Loucy (cell line): ENCODE results near the gene SLC35F6.

Experiments
- H2AFZ ChIP-seq: fragments of 200-600 bp; sonication (generic); 2 replicates; pipeline ENCODE4 v1.6.0; 2016; ENCODE audit warnings: antibody characterized with exemption, mild to moderate bottlenecking, low read length, moderate library complexity
- H3F3A ChIP-seq: fragments of 200-600 bp; 2 replicates; pipeline ENCODE4 v1.6.0; 2016; ENCODE audit warnings: antibody characterized with exemption, low read depth, mild to moderate bottlenecking
- H3K27me3 ChIP-seq: fragments of 200-600 bp; sonication (generic); 2 replicates; pipeline ENCODE4 v1.6.1; 2014; ENCODE audit warnings: low read length, mild to moderate bottlenecking; ENCODE audit not compliant: insufficient read depth, poor library complexity, severe bottlenecking
- H3K36me3 ChIP-seq: fragments of 200-600 bp; sonication (generic); 2 replicates; pipeline ENCODE4 v1.6.1; 2016; ENCODE audit warnings: low read length; ENCODE audit not compliant: insufficient read depth
- H3K4me1 ChIP-seq: fragments of 200-600 bp; sonication (generic); 2 replicates; pipeline ENCODE4 v1.5.1; 2014; ENCODE audit warnings: low read length, mild to moderate bottlenecking; ENCODE audit not compliant: insufficient read depth, poor library complexity, severe bottlenecking
- H3K4me2 ChIP-seq: fragments of 200-600 bp; sonication (generic); 2 replicates; pipeline ENCODE4 v1.6.0; 2014; ENCODE audit warnings: antibody characterized with exemption, low read length, low read depth, mild to moderate bottlenecking; ENCODE audit not compliant: poor library complexity, severe bottlenecking
- H3K4me3 ChIP-seq: fragments of 200-600 bp; sonication (generic); 2 replicates; pipeline ENCODE4 v1.5.1; 2014; ENCODE audit warnings: low read length, mild to moderate bottlenecking, mixed read lengths; ENCODE audit not compliant: poor library complexity, severe bottlenecking
- H3K79me2 ChIP-seq: fragments of 200-600 bp; sonication (generic); 2 replicates; pipeline ENCODE4 v1.6.1; 2014; ENCODE audit warnings: low read length; ENCODE audit not compliant: insufficient read depth
- H3K9ac ChIP-seq: fragments of 200-600 bp; sonication (generic); 2 replicates; pipeline ENCODE4 v1.6.0; 2014; ENCODE audit warnings: mild to moderate bottlenecking, low read depth, low read length, moderate library complexity; ENCODE audit not compliant: poor library complexity, severe bottlenecking
- H3K9me2 ChIP-seq: fragments of 200-600 bp; sonication (generic); replicated peaks from 2 replicates; pipeline ENCODE4 v1.6.1; 2016; ENCODE audit warnings: low read depth, low read length, mixed read lengths
- H3K9me3 ChIP-seq: fragments of 200-600 bp; sonication (generic); 2 replicates; pipeline ENCODE4 v1.6.1; 2014; ENCODE audit warnings: mild to moderate bottlenecking, antibody characterized with exemption, low read length, low read depth; ENCODE audit not compliant: insufficient read depth
- H4K20me1 ChIP-seq: fragments of 200-600 bp; sonication (generic); 2 replicates; pipeline ENCODE4 v1.6.0; 2014; ENCODE audit warnings: antibody characterized with exemption, low read length, mild to moderate bottlenecking; ENCODE audit not compliant: insufficient read depth, poor library complexity, severe bottlenecking
- CTCF ChIP-seq: fragments of 200-600 bp; sonication (generic); conservative IDR thresholded peaks from 2 replicates; pipeline ENCODE4 v1.5.1; 2014; ENCODE audit warnings: mild to moderate bottlenecking, antibody characterized with exemption, low read length
- EZH2phosphoT487 ChIP-seq: fragments of 200-600 bp; IDR thresholded peaks from 2 replicates; pipeline ENCODE4 v1.6.1; 2018; ENCODE audit warnings: antibody characterized with exemption, mild to moderate bottlenecking, moderate library complexity, borderline replicate concordance

The SLC35F6 gene

GRCh38 chr2:26768759-26769088 is 4.6 kb downstream of the SLC35F6 start:
- peaks cover 61% of the 10 kb centered on the region for H3K4me1 ChIP-seq
- no peaks in the 10 kb centered on the region for H3K9me2 ChIP-seq
- TF ChIP-seq CTCF (no peak), EZH2phosphoT487 (no peak)
- H3K79me2 ChIP-seq, result peaks cover 36% of the 10 kb centered on the region
- H3K4me2 ChIP-seq, result peak overlapping the region; percentile 48
- no peaks in the 10 kb centered on the region for H3F3A ChIP-seq
- H3K4me3 ChIP-seq, result no peak overlapping the region
- no peak overlapping the region for H2AFZ ChIP-seq
- no peaks in the 10 kb centered on the region for H3K27me3 ChIP-seq
- H4K20me1 ChIP-seq, result peaks cover 12% of the 10 kb centered on the region
- no peak overlapping the region for H3K9ac ChIP-seq
- no peaks in the 10 kb centered on the region for H3K36me3 ChIP-seq
- H3K9me3 ChIP-seq, result no peaks in the 10 kb centered on the region

- Histone ChIP-seq H3K4me2 (peak overlapping the region; percentile 48), H3K9me3 (no peaks in the 10 kb centered on the region), H4K20me1 (peaks cover 12% of the 10 kb centered on the region), H3K9ac (peak overlapping the region; percentile 45), H3K9me2 (no peaks in the 10 kb centered on the region), H3F3A (no peaks in the 10 kb centered on the region), H3K36me3 (no peaks in the 10 kb centered on the region; the same call in 1 of the 2 replicates), H3K4me3 (no peak overlapping the region), H3K79me2 (peaks cover 35% of the 10 kb centered on the region), H2AFZ (no peak overlapping the region), H3K4me1 (peaks cover 59% of the 10 kb centered on the region), H3K27me3 (no peaks in the 10 kb centered on the region)
- TF ChIP-seq EZH2phosphoT487 (no peak), CTCF (no peak)
Measured at GRCh38 chr2:26769089-26769761, 5.1 kb downstream of the SLC35F6 start.

- H3K9me2 ChIP-seq, result no peaks in the 10 kb centered on the region
- no peak overlapping the region for H2AFZ ChIP-seq
- H3K79me2 ChIP-seq, result peaks cover 16% of the 10 kb centered on the region; the same call in 1 of the 2 replicates
- H3K36me3 ChIP-seq, result peaks cover 11% of the 10 kb centered on the region; the same call in 1 of the 2 replicates
- H3K4me1 ChIP-seq, result peaks cover 41% of the 10 kb centered on the region
- H3K4me2 ChIP-seq, result no peak overlapping the region
- H4K20me1 ChIP-seq, result peaks cover 12% of the 10 kb centered on the region
- H3K9me3 ChIP-seq, result no peaks in the 10 kb centered on the region
- no peak overlapping the region for H3K4me3 ChIP-seq
- TF ChIP-seq CTCF, result peak; percentile 50
- no peak for TF ChIP-seq EZH2phosphoT487
- no peaks in the 10 kb centered on the region for H3F3A ChIP-seq
- no peak overlapping the region for H3K9ac ChIP-seq
- H3K27me3 ChIP-seq, result no peaks in the 10 kb centered on the region
Measured at GRCh38 chr2:26770986-26771586, 7.0 kb downstream of the SLC35F6 start.
